ENCODE data around the gene TAC3.

The TAC3 gene

GRCh38 chr12:57051011-57051410, 34.7 kb upstream of the TAC3 start:
- POLR2A ChIA-PET: no interaction called here

GRCh38 chr12:57049890-57050289, 33.6 kb upstream of the TAC3 start, which contains the start of gene MYO1A:
MYO1A (minus strand) TSS chr12:57050129; CDS start chr12:57048323, 1,806 bp downstream.
- ChIA-PET POLR2A (no interaction called here), CTCF (interaction anchor here (0.8 to 13.2 kb wide), 4 partner anchors 9 to 42 kb away, joined by 3 to 164 read pairs (median 48); partner anchors contain the start of gene ZBTB39)
- no peak within 1 kb of the TSS for H3K4me3 ChIP-seq (ENCODE audit: low read depth, low read length)
- no peak for TF ChIP-seq CTCF (IDR thresholded peaks at IDR 0.05; ENCODE audit: insufficient read depth, low read length, missing control alignments)
- DNase-seq (ENCODE audit: low read depth, low spot score): no peak

More at GRCh38 chr12:57051011-57051410, 34.7 kb upstream of the TAC3 start:
- TF ChIP-seq CTCF (IDR thresholded peaks at IDR 0.05; ENCODE audit: insufficient read depth, low read length, missing control alignments): no peak
- H3K4me3 ChIP-seq (ENCODE audit: low read depth, low read length): no peak overlapping the region
- CTCF ChIA-PET: interaction anchor here (1.0 to 13.2 kb wide), 3 partner anchors 9 to 63 kb away, joined by 3 to 164 read pairs (median 92); partner anchors contain the start of gene ZBTB39
- no peak for DNase-seq (ENCODE audit: low read depth, low spot score)

DNA sequence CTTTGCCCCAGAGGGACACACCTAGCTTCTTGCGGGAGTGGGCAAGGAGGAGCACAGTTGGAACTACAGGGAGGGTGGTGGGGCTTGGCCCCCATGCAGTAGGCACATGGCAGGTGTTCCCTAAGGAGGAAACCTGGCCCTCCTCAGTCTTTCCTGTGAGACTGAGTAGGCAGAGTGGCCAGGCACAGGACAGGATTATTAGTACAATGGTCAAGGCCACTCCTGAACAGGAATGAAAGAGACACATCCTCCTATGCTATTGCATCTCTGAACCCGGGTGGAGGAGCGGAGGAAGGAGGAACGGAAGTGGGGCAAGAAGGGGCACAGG, 32.8 kb upstream of the TAC3 start:
- POLR2A ChIA-PET: no interaction called here
- no peak for TF ChIP-seq CTCF (IDR thresholded peaks at IDR 0.05; ENCODE audit: insufficient read depth, low read length, missing control alignments)
- H3K4me3 ChIP-seq (ENCODE audit: low read depth, low read length): no peak overlapping the region
- CTCF ChIA-PET: interaction anchor here (1.0 to 13.2 kb wide), 7 partner anchors 11 to 454 kb away, joined by 3 to 164 read pairs (median 5); partner anchors contain the start of gene ZBTB39
- DNase-seq (ENCODE audit: low read depth, low spot score): no peak

- no peak for TF ChIP-seq CTCF (IDR thresholded peaks at IDR 0.05; ENCODE audit: insufficient read depth, low read length, missing control alignments)
- ChIA-PET CTCF (interaction anchor here (0.6 to 13.2 kb wide), 11 partner anchors 10 to 454 kb away, joined by 3 to 164 read pairs (median 4); partner anchors contain the start of gene ZBTB39), POLR2A (no interaction called here)
Measured at GRCh38 chr12:57048423-57049118, 32.2 kb upstream of the TAC3 start.

DNA sequence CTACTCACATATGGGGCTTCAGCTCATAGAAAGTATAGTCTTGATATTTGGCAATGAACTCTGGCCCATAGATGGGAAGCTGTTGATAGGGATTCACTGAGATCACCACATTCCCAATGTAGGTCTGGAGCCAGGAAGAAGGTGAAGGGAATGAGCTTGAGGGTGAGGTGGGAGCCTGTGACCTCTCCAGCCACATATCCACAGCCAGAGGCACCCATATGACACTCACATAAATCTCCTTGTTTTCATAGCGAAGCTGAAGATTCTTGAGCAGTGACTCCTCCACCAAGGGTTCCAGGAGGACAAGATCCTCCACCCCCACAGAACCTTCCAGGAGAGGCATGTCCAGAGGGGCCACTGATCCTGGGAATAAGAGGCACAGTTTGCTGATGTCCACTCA, 31.7 kb upstream of the TAC3 start:
- ChIA-PET CTCF (interaction anchor here (0.6 to 13.2 kb wide), 12 partner anchors 10 to 453 kb away, joined by 3 to 164 read pairs (median 4); partner anchors contain the start of gene ZBTB39), POLR2A (no interaction called here)
- no peak overlapping the region for H3K4me3 ChIP-seq (ENCODE audit: low read depth, low read length)
- DNase-seq (ENCODE audit: low read depth, low spot score): no peak
- no peak for TF ChIP-seq CTCF (IDR thresholded peaks at IDR 0.05; ENCODE audit: insufficient read depth, low read length, missing control alignments)

More at GRCh38 chr12:57048423-57049118, 32.2 kb upstream of the TAC3 start:
- no peak for DNase-seq (ENCODE audit: low read depth, low spot score)
- H3K4me3 ChIP-seq (ENCODE audit: low read depth, low read length): no peak overlapping the region

All from AG04449 (cell line).